GM19240 (cell line): ENCODE measurements around the gene ELP2.

ENCODE experiments used
- DNase-seq: peaks from one replicate; pipeline ENCODE4 v3.0.0; 2011; ENCODE audit warnings: low spot score; ENCODE audit not compliant: insufficient read length

The ELP2 gene

DNA sequence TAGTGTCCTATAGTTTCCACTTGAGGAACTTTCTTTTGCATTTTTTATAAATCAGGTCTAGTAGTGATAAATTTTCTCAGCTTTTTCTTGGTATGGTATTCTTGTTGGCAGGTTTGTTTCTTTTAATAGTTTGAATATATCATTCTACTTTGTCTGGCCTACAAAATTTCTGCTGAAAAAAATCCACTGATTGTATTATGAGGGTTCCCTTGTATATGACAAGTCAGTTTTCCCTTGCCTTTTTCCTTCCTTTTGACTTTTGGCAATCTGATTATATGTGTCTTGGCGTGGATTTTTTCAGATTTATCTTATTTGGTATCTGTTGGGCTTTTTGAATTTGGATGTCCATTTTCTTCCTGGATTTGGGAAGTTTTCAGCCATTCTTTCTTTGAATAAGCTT is 99.5 kb downstream of the ELP2 start:
- no peak for DNase-seq
